HepG2 (cell line): ENCODE measurements around the gene BAIAP3. TPM values are rescaled to one million over a fixed set of nuclear protein-coding genes. Genes with fewer than 3 reads are reported as not detected.

Experiments
- ARID2 ChIP-seq: sonication (generic); formaldehyde crosslinking; IDR thresholded peaks from 2 replicates; pipeline ENCODE4 v1.8.1; 2022; ENCODE audit warnings: mild to moderate bottlenecking, missing genetic modification reagents, borderline replicate concordance
- ARID4A ChIP-seq: sonication (generic); formaldehyde crosslinking; IDR thresholded peaks from 2 replicates; pipeline ENCODE4 v1.5.0; 2020; ENCODE audit warnings: mild to moderate bottlenecking, missing genetic modification reagents, borderline replicate concordance
- CEBPZ ChIP-seq: IDR thresholded peaks from 2 replicates; pipeline ENCODE4 v1.6.1; 2012; ENCODE audit warnings: low read length, improper control_type of control experiment
- ELF1 ChIP-seq: sonication (generic); formaldehyde crosslinking; IDR thresholded peaks from 2 replicates; pipeline ENCODE4 v1.4.0; 2020; ENCODE audit warnings: missing genetic modification reagents
- FOXO4 ChIP-seq: sonication (generic); formaldehyde crosslinking; conservative IDR thresholded peaks from 2 replicates; pipeline ENCODE4 v1.8.1; 2023; ENCODE audit warnings: missing genetic modification reagents
- GATAD1 ChIP-seq: IDR thresholded peaks from 2 replicates; pipeline ENCODE4 v1.6.1; 2016; ENCODE audit warnings: missing genetic modification reagents, missing compliant biosample characterization
- KLF16 ChIP-seq, 2 experiments: sonication (generic) in 1 of 2; formaldehyde crosslinking in 1 of 2; IDR thresholded peaks; 2 replicates each; pipeline versions ENCODE4 v1.6.1 to v1.8.0; 2016 to 2023; ENCODE audit warnings: missing genetic modification reagents in 2 of 2, missing compliant biosample characterization in 1 of 2
- NR2C2 ChIP-seq: sonication (generic); formaldehyde crosslinking; IDR thresholded peaks from 2 replicates; pipeline ENCODE4 v1.4.0; 2020; ENCODE audit warnings: missing genetic modification reagents, mild to moderate bottlenecking, moderate library complexity, borderline replicate concordance
- RNF2 ChIP-seq: fragments of 450-650 bp; conservative IDR thresholded peaks from 2 replicates; pipeline ENCODE4 v1.6.1; 2016; ENCODE audit warnings: low read depth
- SALL2 ChIP-seq: sonication (generic); formaldehyde crosslinking; IDR thresholded peaks from 2 replicates; pipeline ENCODE4 v1.8.1; 2023; ENCODE audit warnings: mild to moderate bottlenecking, missing genetic modification reagents, inconsistent platforms
- SP1 ChIP-seq, 2 experiments: fragments of 450-650 bp in 1 of 2; sonication (generic) in 1 of 2; formaldehyde crosslinking in 1 of 2; IDR thresholded peaks; 2 replicates each; pipeline versions ENCODE4 v1.4.0 to v1.6.1; 2016 to 2020; ENCODE audit warnings: missing genetic modification reagents in 1 of 2
- TARDBP ChIP-seq: sonication (generic); formaldehyde crosslinking; IDR thresholded peaks from 2 replicates; pipeline ENCODE4 v1.8.0; 2022; ENCODE audit warnings: mild to moderate bottlenecking, missing genetic modification reagents
- ZNF331 ChIP-seq: sonication (generic); formaldehyde crosslinking; IDR thresholded peaks from 2 replicates; pipeline ENCODE4 v1.4.0; 2020; ENCODE audit warnings: missing genetic modification reagents
- ZNF34 ChIP-seq: sonication (generic); formaldehyde crosslinking; IDR thresholded peaks from 2 replicates; pipeline ENCODE4 v1.4.0; 2020; ENCODE audit warnings: mild to moderate bottlenecking, missing genetic modification reagents, borderline replicate concordance
- ZNF513 ChIP-seq: sonication (generic); formaldehyde crosslinking; conservative IDR thresholded peaks from 2 replicates; pipeline ENCODE4 v1.5.0; 2020; ENCODE audit warnings: missing genetic modification reagents
- ZNF563 ChIP-seq: sonication (generic); formaldehyde crosslinking; IDR thresholded peaks from 2 replicates; pipeline ENCODE4 v1.8.0; 2022; ENCODE audit warnings: mild to moderate bottlenecking, moderate library complexity, missing genetic modification reagents
- ZNF569 ChIP-seq: sonication (generic); formaldehyde crosslinking; IDR thresholded peaks from 2 replicates; pipeline ENCODE4 v1.5.0; 2020; ENCODE audit warnings: mild to moderate bottlenecking, missing genetic modification reagents, moderate library complexity, borderline replicate concordance
- polyA plus RNA-seq, 8 experiments: library from polyadenylated mRNA; depleted of rRNA in 3 of 8; stranded (reverse) in 7 of 8; unstranded in 1 of 8; fragments of >200 nt; fragmentation: Illumina TruSeq in 4 of 8; extraction: Trizol in 4 of 8; gene quantifications; 2 replicates each; pipeline versions ENCODE4 v1.2.1 to v1.2.3, GENCODE V29; 2011 to 2016; ENCODE audit warnings: low read depth in 4 of 8, missing spikeins in 1 of 8, mixed read lengths in 1 of 8; ENCODE audit not compliant: insufficient read depth in 1 of 8
- total RNA-seq, 5 experiments: library from RNA; depleted of rRNA; stranded (reverse); fragments of >200 nt; fragmentation: Illumina TruSeq; extraction: Trizol; gene quantifications; 2 replicates each; pipeline ENCODE4 v1.2.3, GENCODE V29; 2016; ENCODE audit warnings: low read depth in 1 of 5

BAIAP3 gene
- total and polyA plus RNA-seq, 2 of the 13 experiments (the other 11 are each of a cell fraction or from before 2014, with no cell fraction given): 3.2 to 5.7 TPM

- TF ChIP-seq ZNF569 (no peak), RNF2 (peak; percentile 58; the same call in 1 of the 2 replicates), ZNF513 (CRISPR knock-in tag) (0 out of 2 replicates have a peak, but pooled peaks have one; percentile 29), ZNF563 (CRISPR knock-in tag) (peak; percentile 84), ZNF34 (CRISPR knock-in tag) (peak; percentile 67; the same call in 1 of the 2 replicates), ELF1 (CRISPR knock-in tag) (peak; percentile 87), CEBPZ (no peak), ARID4A (CRISPR knock-in tag) (peak; percentile 97), SALL2 (CRISPR knock-in tag) (peak; percentile 91), ARID2 (CRISPR knock-in tag) (0 out of 2 replicates have a peak, but pooled peaks have one; percentile 44), GATAD1 (CRISPR knock-in tag) (peak; percentile 97), NR2C2 (CRISPR knock-in tag) (peak; percentile 77), KLF16 (CRISPR knock-in tag; IDR thresholded peaks at IDR 0.05) (0 out of 4 replicates have a peak, but pooled peaks of 1 of the 2 experiments have one; percentile 45), SP1 (IDR thresholded peaks at IDR 0.05) (no peak), SP1 (CRISPR knock-in tag; IDR thresholded peaks at IDR 0.05) (0 out of 2 replicates have a peak, but pooled peaks have one; percentile 55), TARDBP (peak; percentile 79; the same call in 1 of the 2 replicates), FOXO4 (CRISPR knock-in tag) (no peak), ZNF331 (CRISPR knock-in tag) (peak; percentile 63; the same call in 1 of the 2 replicates)
Observed at GRCh38 chr16:1351582-1352362, 18.3 kb downstream of the BAIAP3 start, which contains the start of the genes GNPTG and TSR3 (continued).
